Stomach (tissue), 9 donors: ENCODE measurements around the gene COL1A1. TPM values are rescaled to one million over a fixed set of nuclear protein-coding genes. Genes with fewer than 3 reads are reported as not detected.

Experiments
- DNase-seq, 2 donors: peaks; one replicate each; pipeline versions ENCODE4 v3.0.0 to v3.0.0-alpha.2; 2013 to 2019
- H3K27ac ChIP-seq, 5 donors: fragments of 200-600 bp in 4 of 5; sonication (generic) in 4 of 5; one replicate each; pipeline ENCODE4 v1.5.1; 2013 to 2019; ENCODE audit warnings: mild to moderate bottlenecking in 1 of 5, moderate library complexity in 1 of 5
- H3K27me3 ChIP-seq, 3 donors: fragments of 200-600 bp; sonication (generic); one replicate each; pipeline ENCODE4 v1.5.1; 2017 to 2019; ENCODE audit warnings: mixed run types in 1 of 3
- H3K36me3 ChIP-seq, 4 donors: fragments of 200-600 bp; sonication (generic); 1 replicate in 3 of 4; 2 replicates in 1 of 4; pipeline ENCODE4 v1.5.1; 2016 to 2019
- H3K4me1 ChIP-seq, 4 donors: fragments of 200-600 bp; sonication (generic); one replicate each; pipeline ENCODE4 v1.5.1; 2016 to 2019
- H3K4me3 ChIP-seq, 4 donors: fragments of 200-600 bp; sonication (generic) in 3 of 4; one replicate each; pipeline ENCODE4 v1.5.1; 2016 to 2019; ENCODE audit warnings: mild to moderate bottlenecking in 1 of 4
- H3K9me3 ChIP-seq, 4 donors: fragments of 200-600 bp; sonication (generic); one replicate each; pipeline ENCODE4 v1.5.1; 2016 to 2019
- CTCF ChIP-seq, 7 experiments: fragments of 450-650 bp in 4 of 7; fragments of 200-600 bp in 3 of 7; sonication (generic) in 3 of 7; IDR thresholded peaks; one replicate each; pipeline ENCODE4 v1.5.1; 2016 to 2019; ENCODE audit warnings: antibody characterized with exemption in 7 of 7, control low read depth in 2 of 7, mild to moderate bottlenecking in 1 of 7
- EP300 ChIP-seq: sonication (generic); formaldehyde crosslinking; IDR thresholded peaks from one replicate; pipeline ENCODE4 v1.6.1; 2017; ENCODE audit warnings: antibody characterized with exemption
- POLR2A ChIP-seq, 4 donors: fragments of 450-650 bp; IDR thresholded peaks; one replicate each; pipeline ENCODE4 v1.6.1; 2016; ENCODE audit warnings: antibody characterized with exemption in 4 of 4, control low read depth in 2 of 4, mild to moderate bottlenecking in 1 of 4, moderate library complexity in 1 of 4
- POLR2AphosphoS5 ChIP-seq, 3 donors: sonication (generic); formaldehyde crosslinking; IDR thresholded peaks; one replicate each; pipeline ENCODE4 v1.6.1; 2016; ENCODE audit warnings: antibody characterized with exemption in 3 of 3
- WGBS, 5 donors: extraction: QIAGEN DNeasy Blood & Tissue Kit in 3 of 5; methylation state at CpG; one replicate each; pipeline versions ENCODE4 v1.1.5 to v1.1.7; 2013 to 2018; 5-methylcytosine and 5-hydroxymethylcytosine counted together
- intact Hi-C: fragments of 100-400 bp; cut with DNase I; formaldehyde crosslinking; loops from one replicate; pipeline ENCODE4 v1.15.1; 2023; ENCODE audit warnings: low total_unique reads
- polyA plus RNA-seq, 3 donors: library from polyadenylated mRNA; stranded (reverse); fragments of 200-250 nt; gene quantifications; one replicate each; pipeline ENCODE4 v1.2.3, GENCODE V29; 2013
- total RNA-seq, 5 donors: library from RNA; depleted of rRNA; stranded (reverse); fragments of >200 nt; gene quantifications; one replicate each; pipeline versions ENCODE4 v1.1.0 to v1.2.3, GENCODE V29; 2014 to 2016
- donor health status: healthy with polysubstance abuse.
- donor health status: Bipolar disorder and iron deficiency.
- donor health status: healthy.

COL1A1 gene
- total and polyA plus RNA-seq, 8 donors = 17.9 to 1,931 (median 142) TPM

DNA sequence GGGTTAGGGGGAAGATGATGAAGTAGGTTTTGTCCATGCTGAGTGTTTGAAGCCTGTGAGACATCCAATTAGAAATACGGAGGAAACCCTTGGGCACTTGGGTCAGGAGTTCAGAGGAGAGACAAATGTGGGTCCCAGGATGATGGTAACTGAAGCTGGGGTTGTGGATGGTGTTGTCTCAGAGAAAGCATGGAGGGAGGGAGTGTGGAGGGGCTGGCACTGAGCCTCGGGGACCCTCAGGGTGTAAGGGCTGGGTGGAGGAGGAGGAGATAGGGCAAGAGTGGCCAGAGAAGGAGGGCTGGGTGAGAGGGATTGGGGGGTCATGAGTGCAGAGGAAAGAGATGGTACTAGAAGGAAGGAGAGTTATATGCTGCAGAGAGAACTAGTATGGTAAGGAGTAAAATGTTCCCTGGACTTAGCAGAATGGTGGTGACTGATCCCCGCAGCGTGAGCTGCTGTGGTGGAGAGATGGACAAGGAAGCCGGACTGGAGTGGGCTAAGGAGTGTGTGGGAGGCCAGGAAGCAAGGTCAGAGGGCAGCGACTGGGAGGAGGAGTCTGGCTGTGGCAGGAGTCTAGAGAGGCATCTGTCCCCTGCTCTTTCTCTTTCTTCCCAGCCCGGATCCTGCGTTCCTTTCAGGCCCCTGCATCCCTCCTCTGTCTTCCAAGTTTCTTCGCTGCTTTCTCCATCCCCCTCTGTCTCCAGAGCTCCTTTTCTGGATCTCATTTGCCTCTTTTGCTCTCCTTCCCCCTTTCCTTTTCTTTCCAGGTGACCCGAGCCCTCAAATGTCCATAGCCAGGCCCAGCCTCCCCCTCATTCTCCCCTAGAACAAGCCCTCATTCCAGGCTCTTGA lies 3.9 kb upstream of the COL1A1 start:
- peaks cover 0 to 73% (median 20%) of the 10 kb centered on the region in 3 donors for H3K27me3 ChIP-seq
- 50 to 67% (median 62%) methylated on average over 7 to 10 of the region's 10 CpGs for WGBS, 5 donors
- peaks cover 13 to 78% (median 39%) of the 10 kb centered on the region in 4 donors for H3K4me1 ChIP-seq
- peak overlapping the region; percentile 36 to 93 (median 89) for H3K27ac ChIP-seq
- H3K36me3 ChIP-seq = no peaks in the 10 kb centered on the region
- TF ChIP-seq EP300 = no peak
- TF ChIP-seq POLR2A (IDR thresholded peaks at IDR 0.05) = no peak
- no peak for TF ChIP-seq CTCF (IDR thresholded peaks at IDR 0.05)
- TF ChIP-seq POLR2AphosphoS5 (IDR thresholded peaks at IDR 0.05) = no peak
- peak in 1 of 2 donors; percentile 59 for DNase-seq
- intact Hi-C loops = no loop called here
- H3K4me3 ChIP-seq = no peak overlapping the region
- H3K9me3 ChIP-seq = no peaks in the 10 kb centered on the region

GRCh38 chr17:50204431-50204830 lies 3.0 kb upstream of the COL1A1 start:
- 68 to 85% (median 77%) methylated on average over 3 of the region's 3 CpGs for WGBS, 5 donors
- TF ChIP-seq EP300 (no peak), POLR2AphosphoS5 (IDR thresholded peaks at IDR 0.05) (no peak)
- intact Hi-C loops = loop anchor here (5.0 kb wide), 2 partner anchors 68 to 93 kb away; partner anchors contain the start of gene TMEM92
- Histone ChIP-seq H3K9me3 (no peaks in the 10 kb centered on the region), H3K4me3 (no peak overlapping the region), H3K36me3 (no peaks in the 10 kb centered on the region), H3K4me1 (peaks cover 14 to 79% (median 44%) of the 10 kb centered on the region in 4 donors), H3K27ac (peak overlapping the region; percentile 24 to 93 (median 89)), H3K27me3 (peaks cover 0 to 70% (median 19%) of the 10 kb centered on the region in 3 donors)
- DNase-seq = peak in 1 of 2 donors; percentile 8

DNA sequence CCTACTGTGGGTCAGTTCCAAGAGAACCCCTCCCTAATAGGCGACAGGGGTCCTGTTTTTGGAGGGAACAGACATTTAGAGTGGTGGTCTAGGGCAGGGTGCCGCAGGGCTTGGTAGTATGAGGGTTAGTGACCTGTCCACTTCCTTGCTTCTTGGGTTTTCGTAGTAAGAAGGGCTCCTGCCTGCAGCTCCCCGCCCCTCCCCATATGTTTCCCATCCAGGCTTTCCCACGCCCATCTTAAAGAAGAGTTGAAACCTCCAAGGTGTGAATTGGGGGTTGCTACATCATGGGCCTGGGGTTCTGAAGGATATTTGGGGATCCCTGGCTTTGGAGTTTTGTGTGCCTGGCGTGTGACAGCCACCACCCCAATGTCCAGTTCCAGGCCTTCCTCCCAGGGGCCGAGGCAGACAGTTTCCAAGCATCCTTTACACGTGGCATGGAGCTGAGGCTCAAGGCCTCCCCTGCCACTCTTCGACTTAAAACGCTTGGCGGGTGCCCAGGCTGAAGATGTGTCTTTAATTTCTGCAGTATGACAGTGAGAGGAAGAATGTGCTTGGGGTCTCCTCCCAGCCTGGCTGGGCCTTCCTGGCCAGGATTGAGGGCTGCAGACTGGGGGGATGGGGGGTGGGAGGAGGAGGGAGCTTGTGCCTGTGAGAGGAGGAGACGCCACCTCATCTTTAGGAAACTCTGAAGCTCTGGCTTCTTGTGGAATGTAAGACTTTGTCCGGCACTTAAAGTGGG lies 2.3 kb upstream of the COL1A1 start:
- peaks cover 17 to 79% (median 50%) of the 10 kb centered on the region in 4 donors for H3K4me1 ChIP-seq
- H3K4me3 ChIP-seq = no peak overlapping the region
- H3K9me3 ChIP-seq = no peaks in the 10 kb centered on the region
- 69 to 81% (median 81%) methylated on average over 13 of the region's 13 CpGs for WGBS, 5 donors
- H3K27me3 ChIP-seq = peaks cover 0 to 74% (median 19%) of the 10 kb centered on the region in 3 donors
- intact Hi-C loops = loop anchor here (5.0 kb wide), 2 partner anchors 69 to 94 kb away; partner anchors contain the start of gene TMEM92
- peaks cover 0 to under 1% (median 0%) of the 10 kb centered on the region in 4 donors for H3K36me3 ChIP-seq
- DNase-seq = peak in 1 of 2 donors; percentile 90
- no peak for TF ChIP-seq CTCF (IDR thresholded peaks at IDR 0.05)
- no peak for TF ChIP-seq POLR2A (IDR thresholded peaks at IDR 0.05)
- no peak for TF ChIP-seq EP300
- peak overlapping the region in 4 of 5 donors; percentile 37 to 93 (median 90) for H3K27ac ChIP-seq

GRCh38 chr17:50203086-50203485 lies 1.7 kb upstream of the COL1A1 start:
- Histone ChIP-seq H3K9me3 (no peaks in the 10 kb centered on the region), H3K4me1 (peaks cover 21 to 79% (median 52%) of the 10 kb centered on the region in 4 donors), H3K36me3 (peaks cover 0 to 7% (median 1%) of the 10 kb centered on the region in 4 donors), H3K4me3 (no peak overlapping the region), H3K27ac (peak overlapping the region in 4 of 5 donors; percentile 37 to 93 (median 90)), H3K27me3 (peaks cover 0 to 74% (median 19%) of the 10 kb centered on the region in 3 donors)
- TF ChIP-seq POLR2A (IDR thresholded peaks at IDR 0.05) (no peak), POLR2AphosphoS5 (IDR thresholded peaks at IDR 0.05) (no peak), CTCF (IDR thresholded peaks at IDR 0.05) (no peak), EP300 (no peak)
- intact Hi-C loops = loop anchor here (5.0 kb wide), 2 partner anchors 69 to 94 kb away; partner anchors contain the start of gene TMEM92
- 39 to 59% (median 50%) methylated on average over 14 of the region's 14 CpGs for WGBS, 5 donors
- DNase-seq = peak in 1 of 2 donors; percentile 83
